D721Med (cell line): ENCODE data around the gene OSM.

Experiments used
- DNase-seq: peaks from one replicate; pipeline ENCODE4 v3.0.0; 2011; ENCODE audit warnings: low spot score; ENCODE audit not compliant: insufficient read length
- FAIRE-seq: peaks from 2 replicates; lab custom pipeline; 2011; peaks lifted over from hg19 to GRCh38; lab: Jason Lieb, UNC
- TF ChIP-seq, protein P1 (sequence below): IDR thresholded peaks from 2 replicates; pipeline ENCODE4 v1.5.1; 2012; ENCODE audit warnings: mild to moderate bottlenecking, control low read depth; ENCODE audit not compliant: insufficient read depth; ENCODE audit errors: missing control alignments

The OSM gene

GRCh38 chr22:30305519-30305905 is 38.9 kb upstream of the OSM start:
- no peak for FAIRE-seq
- no peak for DNase-seq
- TF ChIP-seq, protein P1, sequence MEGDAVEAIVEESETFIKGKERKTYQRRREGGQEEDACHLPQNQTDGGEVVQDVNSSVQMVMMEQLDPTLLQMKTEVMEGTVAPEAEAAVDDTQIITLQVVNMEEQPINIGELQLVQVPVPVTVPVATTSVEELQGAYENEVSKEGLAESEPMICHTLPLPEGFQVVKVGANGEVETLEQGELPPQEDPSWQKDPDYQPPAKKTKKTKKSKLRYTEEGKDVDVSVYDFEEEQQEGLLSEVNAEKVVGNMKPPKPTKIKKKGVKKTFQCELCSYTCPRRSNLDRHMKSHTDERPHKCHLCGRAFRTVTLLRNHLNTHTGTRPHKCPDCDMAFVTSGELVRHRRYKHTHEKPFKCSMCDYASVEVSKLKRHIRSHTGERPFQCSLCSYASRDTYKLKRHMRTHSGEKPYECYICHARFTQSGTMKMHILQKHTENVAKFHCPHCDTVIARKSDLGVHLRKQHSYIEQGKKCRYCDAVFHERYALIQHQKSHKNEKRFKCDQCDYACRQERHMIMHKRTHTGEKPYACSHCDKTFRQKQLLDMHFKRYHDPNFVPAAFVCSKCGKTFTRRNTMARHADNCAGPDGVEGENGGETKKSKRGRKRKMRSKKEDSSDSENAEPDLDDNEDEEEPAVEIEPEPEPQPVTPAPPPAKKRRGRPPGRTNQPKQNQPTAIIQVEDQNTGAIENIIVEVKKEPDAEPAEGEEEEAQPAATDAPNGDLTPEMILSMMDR = no peak

GRCh38 chr22:30304495-30305244 is 38.0 kb upstream of the OSM start:
- no peak for FAIRE-seq
- no peak for DNase-seq
- TF ChIP-seq, protein P1 = no peak

DNA sequence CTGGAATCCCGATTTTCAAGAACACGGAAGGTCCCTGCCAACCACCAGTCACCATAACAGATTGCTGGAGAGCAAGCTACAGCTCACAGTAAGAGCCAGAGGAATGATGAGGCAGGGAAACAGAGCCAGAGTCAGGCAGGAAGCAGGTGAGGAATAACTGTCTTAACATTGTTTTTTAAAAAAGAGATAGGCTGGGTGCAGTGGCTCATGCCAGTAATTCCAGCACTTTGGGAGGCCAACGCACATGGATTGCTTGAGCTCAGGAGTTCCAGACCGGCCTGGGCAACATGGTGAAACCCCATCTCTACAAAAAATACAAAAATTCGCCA is 36.1 kb upstream of the OSM start:
- no peak for DNase-seq
- TF ChIP-seq, protein P1 = no peak
- no peak for FAIRE-seq

DNA sequence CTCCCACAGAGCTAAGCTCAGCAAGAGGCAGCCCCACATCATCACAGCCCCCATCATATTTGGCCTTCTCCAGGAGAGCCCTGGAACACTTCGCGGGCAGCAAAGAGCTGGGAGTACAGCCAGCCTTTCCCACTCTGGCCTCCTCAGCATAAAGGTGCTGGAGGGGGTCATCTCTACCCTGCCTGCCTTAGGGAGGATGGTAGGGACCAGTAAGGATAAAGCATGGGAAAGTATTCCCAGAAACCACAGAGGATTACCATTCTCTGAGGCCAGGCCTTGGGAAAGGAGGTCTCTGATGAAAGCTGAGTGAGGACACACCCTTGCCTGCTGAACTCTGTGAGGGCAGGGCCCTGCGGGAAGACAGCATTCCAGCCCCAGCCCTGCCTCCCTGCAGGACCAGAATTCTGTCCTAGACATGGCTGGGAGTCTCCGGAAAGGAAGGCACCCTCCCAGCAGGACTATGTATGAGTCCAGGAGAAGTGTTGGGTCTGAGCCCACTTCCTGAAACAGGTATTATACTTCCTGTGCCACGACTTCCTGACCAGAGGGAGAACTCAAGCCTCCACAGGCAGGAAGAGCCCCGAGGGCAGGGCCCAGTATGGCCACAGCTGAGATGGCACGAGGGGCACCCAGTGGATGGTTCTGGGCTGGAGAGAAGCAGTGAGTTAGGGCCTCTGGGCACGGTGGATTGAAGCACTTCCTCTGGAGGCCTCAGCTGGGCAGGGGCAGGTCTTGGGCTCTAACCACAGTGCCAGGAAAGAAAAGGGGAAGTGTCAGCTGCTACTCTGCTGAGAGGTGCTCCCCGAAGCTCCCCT is 35.6 kb upstream of the OSM start:
- DNase-seq (no peak), FAIRE-seq (no peak)
- TF ChIP-seq, protein P1 = no peak

GRCh38 chr22:30299322-30299721 is 32.7 kb upstream of the OSM start:
- no peak for FAIRE-seq
- DNase-seq = no peak
- TF ChIP-seq, protein P1 = no peak

- FAIRE-seq = no peak
- no peak for DNase-seq
- TF ChIP-seq, protein P1 = no peak
Measured at GRCh38 chr22:30297991-30298701, 31.5 kb upstream of the OSM start.
